Measurements from ENCODE around the gene SLC23A2. TPM values are rescaled to one million over a fixed set of nuclear protein-coding genes. Genes with fewer than 3 reads are reported as not detected.

Gene SLC23A2
- total and polyA plus RNA-seq, 4 donors: 9.1 to 48.4 (median 14.7) TPM

- 70% methylated on average over 8 of the region's 8 CpGs for WGBS
- Histone ChIP-seq H3K27me3 (ENCODE audit: control insufficient read depth in 4 of 4, insufficient read depth in 4 of 4, low read length in 3 of 4) (no peaks in the 10 kb centered on the region), H3K9ac (ENCODE audit: low read depth in 1 of 2, low read length in 2 of 2) (no peak overlapping the region), H3K27ac (ENCODE audit: low read depth in 1 of 2, low read length in 2 of 2) (peak overlapping the region; percentile 17 to 34), H3K4me1 (ENCODE audit: control insufficient read depth in 4 of 4, insufficient read depth in 4 of 4, low read length in 3 of 4) (peaks cover 0 to 20% (median 3%) of the 10 kb centered on the region in 4 donors), H3K36me3 (ENCODE audit: control insufficient read depth in 4 of 4, insufficient read depth in 3 of 4, low read depth in 1 of 4, low read length in 3 of 4) (no peaks in the 10 kb centered on the region), H3K4me3 (ENCODE audit: low read depth in 1 of 3, low read length in 3 of 3) (no peak overlapping the region), H3K9me3 (ENCODE audit: control insufficient read depth in 4 of 4, low read length in 3 of 4) (no peaks in the 10 kb centered on the region)
- TF ChIP-seq ZBTB33 (IDR thresholded peaks at IDR 0.05): no peak
- no peak for TF ChIP-seq RXRA (IDR thresholded peaks at IDR 0.05)
- TF ChIP-seq REST (IDR thresholded peaks at IDR 0.05): no peak
- TF ChIP-seq HNF4G (IDR thresholded peaks at IDR 0.05): no peak
- TF ChIP-seq YY1 (IDR thresholded peaks at IDR 0.05): no peak
- TF ChIP-seq, protein P1, sequence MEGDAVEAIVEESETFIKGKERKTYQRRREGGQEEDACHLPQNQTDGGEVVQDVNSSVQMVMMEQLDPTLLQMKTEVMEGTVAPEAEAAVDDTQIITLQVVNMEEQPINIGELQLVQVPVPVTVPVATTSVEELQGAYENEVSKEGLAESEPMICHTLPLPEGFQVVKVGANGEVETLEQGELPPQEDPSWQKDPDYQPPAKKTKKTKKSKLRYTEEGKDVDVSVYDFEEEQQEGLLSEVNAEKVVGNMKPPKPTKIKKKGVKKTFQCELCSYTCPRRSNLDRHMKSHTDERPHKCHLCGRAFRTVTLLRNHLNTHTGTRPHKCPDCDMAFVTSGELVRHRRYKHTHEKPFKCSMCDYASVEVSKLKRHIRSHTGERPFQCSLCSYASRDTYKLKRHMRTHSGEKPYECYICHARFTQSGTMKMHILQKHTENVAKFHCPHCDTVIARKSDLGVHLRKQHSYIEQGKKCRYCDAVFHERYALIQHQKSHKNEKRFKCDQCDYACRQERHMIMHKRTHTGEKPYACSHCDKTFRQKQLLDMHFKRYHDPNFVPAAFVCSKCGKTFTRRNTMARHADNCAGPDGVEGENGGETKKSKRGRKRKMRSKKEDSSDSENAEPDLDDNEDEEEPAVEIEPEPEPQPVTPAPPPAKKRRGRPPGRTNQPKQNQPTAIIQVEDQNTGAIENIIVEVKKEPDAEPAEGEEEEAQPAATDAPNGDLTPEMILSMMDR (IDR thresholded peaks at IDR 0.05; ENCODE audit: low read depth, low read length, missing input control): no peak
- no peak for TF ChIP-seq JUND (IDR thresholded peaks at IDR 0.05)
- TF ChIP-seq TAF1 (conservative IDR thresholded peaks at IDR 0.05): no peak
- TF ChIP-seq ATF3 (IDR thresholded peaks at IDR 0.05): no peak
- no peak for TF ChIP-seq RAD21 (IDR thresholded peaks at IDR 0.05)
- TF ChIP-seq, protein P2, sequence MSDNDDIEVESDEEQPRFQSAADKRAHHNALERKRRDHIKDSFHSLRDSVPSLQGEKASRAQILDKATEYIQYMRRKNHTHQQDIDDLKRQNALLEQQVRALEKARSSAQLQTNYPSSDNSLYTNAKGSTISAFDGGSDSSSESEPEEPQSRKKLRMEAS (IDR thresholded peaks at IDR 0.05): no peak
- TF ChIP-seq SP1 (IDR thresholded peaks at IDR 0.05): no peak
- no peak for TF ChIP-seq HNF4A (conservative IDR thresholded peaks at IDR 0.05)
- TF ChIP-seq FOXA1 (IDR thresholded peaks at IDR 0.05): no peak
- no peak for TF ChIP-seq EGR1 (IDR thresholded peaks at IDR 0.05; ENCODE audit: low read depth in 2 of 2)
- no peak for TF ChIP-seq NR2F2 (IDR thresholded peaks at IDR 0.05)
- TF ChIP-seq FOXA2 (IDR thresholded peaks at IDR 0.05): no peak
- no peak for TF ChIP-seq GABPA (IDR thresholded peaks at IDR 0.05 in 1 of 2, conservative IDR thresholded peaks at IDR 0.05 in 1 of 2)
- no peak for DNase-seq (ENCODE audit: low spot score)
Observed at GRCh38 chr20:4810426-4811019, 190.8 kb downstream of the SLC23A2 start.

Measured in liver (tissue), 9 donors.